Measurements from ENCODE around the gene PHLDB1. TPM values are rescaled to one million over a fixed set of nuclear protein-coding genes. Genes with fewer than 3 reads are reported as not detected.

Gene PHLDB1
- polyA plus RNA-seq, 3 donors, result 0.17 TPM; not detected in 2

DNA sequence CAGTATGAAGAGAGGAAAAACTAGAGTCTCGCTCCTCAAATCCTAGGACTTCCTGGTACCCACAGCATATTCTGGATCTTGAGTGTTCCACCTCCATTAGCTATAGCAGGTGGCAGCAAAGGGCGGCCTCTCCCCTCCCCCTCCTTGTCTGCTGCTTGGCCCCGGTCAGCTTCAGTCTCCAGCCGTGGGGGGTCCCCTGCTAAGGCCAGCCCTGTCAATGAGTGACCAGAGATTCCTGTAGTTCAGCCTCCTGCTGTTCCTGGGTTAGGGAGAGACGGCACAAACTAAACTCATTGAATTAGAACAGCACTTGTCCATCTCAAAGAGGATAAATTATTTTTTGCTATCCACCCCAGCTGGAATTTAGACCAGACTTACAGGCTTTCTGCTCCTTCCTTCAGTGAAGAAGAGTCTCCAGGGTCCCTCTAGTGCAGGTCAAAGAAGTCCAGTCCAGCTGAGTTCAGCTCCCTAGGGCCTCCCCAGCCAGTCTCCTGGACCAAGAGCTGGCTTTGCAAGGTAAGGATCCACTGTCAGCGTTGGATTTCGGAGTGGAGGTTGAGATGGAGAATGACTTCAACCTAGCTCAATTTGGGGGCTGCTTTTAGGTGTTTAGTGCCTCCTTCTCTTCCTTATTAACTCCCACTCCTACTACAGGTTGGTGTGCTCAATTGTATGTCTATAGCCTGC lies 1.1 kb upstream of the PHLDB1 start:
- Histone ChIP-seq H3K79me2 (ENCODE audit: insufficient read depth, low read length) (no peaks in the 10 kb centered on the region), H2AFZ (ENCODE audit: insufficient read depth, low read depth, low read length, poor library complexity, severe bottlenecking) (no peak overlapping the region), H3K27ac (ENCODE audit: low read depth in 1 of 2, low read length in 2 of 2) (no peak overlapping the region), H3K9ac (ENCODE audit: insufficient read depth, low read length, poor library complexity, severe bottlenecking) (no peak overlapping the region), H3K36me3 (replicated peaks in 1 of 2; ENCODE audit: control insufficient read depth in 1 of 2, insufficient read depth in 2 of 2, low read length in 2 of 2) (peaks cover 18 to 21% of the 10 kb centered on the region in 2 donors), H3K27me3 (ENCODE audit: control insufficient read depth in 2 of 2, insufficient read depth in 2 of 2, low read length in 2 of 2) (peaks cover 43 to 63% of the 10 kb centered on the region in 2 donors), H4K20me1 (ENCODE audit: insufficient read depth, low read length) (no peaks in the 10 kb centered on the region), H3K4me2 (replicated peaks; ENCODE audit: extremely low read depth, low read length, poor library complexity, severe bottlenecking) (no peak overlapping the region), H3K9me3 (replicated peaks in 1 of 2; ENCODE audit: control insufficient read depth in 1 of 2, insufficient read depth in 1 of 2, low read length in 2 of 2) (peaks cover 0 to 12% of the 10 kb centered on the region in 2 donors), H3K4me1 (ENCODE audit: control insufficient read depth in 1 of 2, insufficient read depth in 2 of 2, low read length in 2 of 2) (peaks cover 35% of the 10 kb centered on the region in 2 donors), H3K4me3 (replicated peaks in 1 of 3; ENCODE audit: low read depth in 2 of 3, low read length in 3 of 3) (no peak overlapping the region)
- intact Hi-C loops (cut with micrococcal nuclease), result no loop called here
- WGBS (ENCODE audit: insufficient coverage), result 90% methylated on average over 2 of the region's 7 CpGs
- Mint-ChIP-seq H3K9me3 (peaks cover 0 to 17% (median 11%) of the 10 kb centered on the region in 7 donors), H3K4me1 (peaks cover 32% of the 10 kb centered on the region), H3K27ac (no peak overlapping the region), H3K4me3 (peak overlapping the region in 1 of 2 donors; percentile 85), H3K36me3 (peaks cover 30 to 33% of the 10 kb centered on the region in 2 donors), H3K27me3 (ENCODE audit: low read depth in 3 of 3) (peaks cover 48 to 63% (median 56%) of the 10 kb centered on the region in 3 donors)
- DNase-seq, result no peak
- no peak for TF ChIP-seq CTCF (IDR thresholded peaks at IDR 0.05)

DNA sequence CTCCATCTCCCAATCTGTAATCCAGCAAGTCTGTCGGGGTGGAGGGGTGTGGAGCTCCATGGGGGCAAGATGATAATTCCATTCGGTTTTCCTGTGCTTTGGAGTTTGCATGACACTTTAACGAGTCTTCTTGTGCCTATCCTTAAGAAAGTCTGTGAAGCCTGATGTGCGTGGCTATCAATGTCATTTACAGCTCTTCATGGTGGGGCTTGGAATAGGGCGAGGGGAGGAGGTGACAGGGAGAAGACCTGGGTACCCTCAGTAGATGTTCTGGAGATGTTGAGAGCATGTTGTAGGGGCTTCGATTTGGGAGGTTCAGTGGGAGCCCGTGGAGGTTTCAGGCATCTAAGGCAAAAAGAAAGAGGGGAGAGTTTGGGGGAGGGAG lies 579 bp upstream of the PHLDB1 start:
- Histone ChIP-seq H2AFZ (ENCODE audit: insufficient read depth, low read depth, low read length, poor library complexity, severe bottlenecking) (no peak overlapping the region), H3K4me3 (replicated peaks in 1 of 3; ENCODE audit: low read depth in 2 of 3, low read length in 3 of 3) (no peak overlapping the region), H3K9ac (ENCODE audit: insufficient read depth, low read length, poor library complexity, severe bottlenecking) (no peak overlapping the region), H3K27ac (ENCODE audit: low read depth in 1 of 2, low read length in 2 of 2) (no peak overlapping the region), H3K27me3 (ENCODE audit: control insufficient read depth in 2 of 2, insufficient read depth in 2 of 2, low read length in 2 of 2) (peaks cover 46 to 68% of the 10 kb centered on the region in 2 donors), H3K79me2 (ENCODE audit: insufficient read depth, low read length) (no peaks in the 10 kb centered on the region), H3K4me1 (ENCODE audit: control insufficient read depth in 1 of 2, insufficient read depth in 2 of 2, low read length in 2 of 2) (peaks cover 35% of the 10 kb centered on the region in 2 donors), H3K9me3 (replicated peaks in 1 of 2; ENCODE audit: control insufficient read depth in 1 of 2, insufficient read depth in 1 of 2, low read length in 2 of 2) (peaks cover 0 to 12% of the 10 kb centered on the region in 2 donors), H3K4me2 (replicated peaks; ENCODE audit: extremely low read depth, low read length, poor library complexity, severe bottlenecking) (no peak overlapping the region), H4K20me1 (ENCODE audit: insufficient read depth, low read length) (no peaks in the 10 kb centered on the region), H3K36me3 (replicated peaks in 1 of 2; ENCODE audit: control insufficient read depth in 1 of 2, insufficient read depth in 2 of 2, low read length in 2 of 2) (peaks cover 13 to 16% of the 10 kb centered on the region in 2 donors)
- H3K4me3 Mint-ChIP-seq, result peak overlapping the region in 1 of 2 donors; percentile 85
- peaks cover 51 to 67% (median 61%) of the 10 kb centered on the region in 3 donors for H3K27me3 Mint-ChIP-seq (ENCODE audit: low read depth in 3 of 3)
- peaks cover 33% of the 10 kb centered on the region for H3K4me1 Mint-ChIP-seq
- H3K36me3 Mint-ChIP-seq, result peaks cover 25 to 28% of the 10 kb centered on the region in 2 donors
- DNase-seq, result no peak
- intact Hi-C loops (cut with micrococcal nuclease), result no loop called here
- no peak overlapping the region for H3K27ac Mint-ChIP-seq
- H3K9me3 Mint-ChIP-seq, result peaks cover 0 to 17% (median 12%) of the 10 kb centered on the region in 7 donors
- 90% methylated on average over 6 of the region's 7 CpGs for WGBS (ENCODE audit: insufficient coverage)
- no peak for TF ChIP-seq CTCF (IDR thresholded peaks at IDR 0.05)

All from CD14-positive monocyte (primary cell).